Measurements from ENCODE around the gene FBXL12. TPM values are rescaled to one million over a fixed set of nuclear protein-coding genes. Genes with fewer than 3 reads are reported as not detected.

Gene FBXL12
- polyA plus RNA-seq (2013, experiment 1 of 2), result 35.6 TPM
- 34.6 TPM for polyA plus RNA-seq (2013, experiment 2 of 2)

GRCh38 chr19:9818734-9819595, at the start of gene FBXL12:
TSS of gene FBXL12 (minus strand) at chr19:9819079. CDS start at chr19:9818813, 266 bp downstream.
- Histone ChIP-seq H3K36me3 (ENCODE audit: control insufficient read depth in 1 of 2, insufficient read depth in 2 of 2, low read depth in 1 of 2, low read length in 2 of 2) (peaks cover 4 to 9% of the 10 kb centered on the region in 2 experiments), H3K4me2 (ENCODE audit: low read length, poor library complexity, severe bottlenecking) (peak within 1 kb of the TSS; percentile 72), H3K23ac (ENCODE audit: low read length in 2 of 2) (no peak within 1 kb of the TSS), H3K9ac (ENCODE audit: low read length) (peak within 1 kb of the TSS; percentile 97), H3K4me3 (ENCODE audit: insufficient read depth in 1 of 2, low read depth in 1 of 2, low read length in 2 of 2) (peak within 1 kb of the TSS; percentile 89 to 99), H3K27me3 (ENCODE audit: control insufficient read depth in 1 of 2, insufficient read depth in 1 of 2, low read length in 2 of 2) (no peaks in the 10 kb centered on the region), H4K8ac (ENCODE audit: low read length) (peak within 1 kb of the TSS; percentile 94), H2BK15ac (ENCODE audit: low read depth, poor library complexity, severe bottlenecking) (peak within 1 kb of the TSS; percentile 39), H3K18ac (ENCODE audit: low read depth in 1 of 2, low read length in 2 of 2) (peak within 1 kb of the TSS; percentile 88 to 95), H2BK120ac (ENCODE audit: low read depth, low read length) (peak within 1 kb of the TSS; percentile 69), H3K9me3 (ENCODE audit: control insufficient read depth, low read length) (no peaks in the 10 kb centered on the region), H2BK12ac (ENCODE audit: low read length in 2 of 2) (peak within 1 kb of the TSS in 1 of 2 experiments; percentile 81), H3K79me1 (replicated peaks; ENCODE audit: low read length, poor library complexity, severe bottlenecking) (peaks cover 16% of the 10 kb centered on the region), H4K91ac (ENCODE audit: low read length) (peak within 1 kb of the TSS; percentile 94), H2AFZ (ENCODE audit: low read depth, low read length) (peak within 1 kb of the TSS; percentile 60), H3K14ac (ENCODE audit: low read length in 2 of 2) (peak within 1 kb of the TSS; percentile 28 to 82), H3K27ac (ENCODE audit: low read length, poor library complexity, severe bottlenecking) (peak within 1 kb of the TSS; percentile 99), H2AK5ac (ENCODE audit: low read length, severe bottlenecking) (peak within 1 kb of the TSS; percentile 30), H3K4ac (ENCODE audit: low read depth in 1 of 2, low read length in 2 of 2) (peak within 1 kb of the TSS; percentile 81 to 92), H3K4me1 (ENCODE audit: control insufficient read depth, insufficient read depth, low read depth, low read length) (peaks cover 9% of the 10 kb centered on the region), H2BK5ac (ENCODE audit: low read depth, low read length, poor library complexity, severe bottlenecking) (peak within 1 kb of the TSS; percentile 79)
- under 1% methylated on average over 81 of the region's 82 CpGs for WGBS
- peak; percentile 99 for DNase-seq

GRCh38 chr19:9865732-9866501, 47.0 kb upstream of the FBXL12 start:
- H3K23ac ChIP-seq (ENCODE audit: low read length in 2 of 2), result no peak overlapping the region
- H3K27me3 ChIP-seq (ENCODE audit: control insufficient read depth in 1 of 2, insufficient read depth in 1 of 2, low read length in 2 of 2), result peaks cover 4 to 7% of the 10 kb centered on the region in 2 experiments
- no peak overlapping the region for H3K14ac ChIP-seq (ENCODE audit: low read length in 2 of 2)
- no peak overlapping the region for H2BK15ac ChIP-seq (ENCODE audit: low read depth, poor library complexity, severe bottlenecking)
- H2AK5ac ChIP-seq (ENCODE audit: low read length, severe bottlenecking), result no peak overlapping the region
- no peaks in the 10 kb centered on the region for H3K79me1 ChIP-seq (replicated peaks; ENCODE audit: low read length, poor library complexity, severe bottlenecking)
- no peak overlapping the region for H2BK12ac ChIP-seq (ENCODE audit: low read length in 2 of 2)
- H3K9ac ChIP-seq (ENCODE audit: low read length), result no peak overlapping the region
- no peak overlapping the region for H3K18ac ChIP-seq (ENCODE audit: low read depth in 1 of 2, low read length in 2 of 2)
- no peak overlapping the region for H2AFZ ChIP-seq (ENCODE audit: low read depth, low read length)
- no peak overlapping the region for H4K91ac ChIP-seq (ENCODE audit: low read length)
- DNase-seq, result no peak
- H2BK5ac ChIP-seq (ENCODE audit: low read depth, low read length, poor library complexity, severe bottlenecking), result no peak overlapping the region
- H3K4me3 ChIP-seq (ENCODE audit: insufficient read depth in 1 of 2, low read depth in 1 of 2, low read length in 2 of 2), result no peak overlapping the region
- no peak overlapping the region for H3K4me2 ChIP-seq (ENCODE audit: low read length, poor library complexity, severe bottlenecking)
- 85% methylated on average over 15 of the region's 16 CpGs for WGBS
- H3K36me3 ChIP-seq (ENCODE audit: control insufficient read depth in 1 of 2, insufficient read depth in 2 of 2, low read depth in 1 of 2, low read length in 2 of 2), result no peaks in the 10 kb centered on the region
- no peak overlapping the region for H3K4ac ChIP-seq (ENCODE audit: low read depth in 1 of 2, low read length in 2 of 2)
- H3K9me3 ChIP-seq (ENCODE audit: control insufficient read depth, low read length), result no peaks in the 10 kb centered on the region
- H4K8ac ChIP-seq (ENCODE audit: low read length), result no peak overlapping the region
- H2BK120ac ChIP-seq (ENCODE audit: low read depth, low read length), result no peak overlapping the region
- H3K27ac ChIP-seq (ENCODE audit: low read length, poor library complexity, severe bottlenecking), result no peak overlapping the region
- H3K4me1 ChIP-seq (ENCODE audit: control insufficient read depth, insufficient read depth, low read depth, low read length), result no peaks in the 10 kb centered on the region

GRCh38 chr19:9863759-9864158, 44.9 kb upstream of the FBXL12 start:
- Histone ChIP-seq H3K27ac (ENCODE audit: low read length, poor library complexity, severe bottlenecking) (no peak overlapping the region), H3K4ac (ENCODE audit: low read depth in 1 of 2, low read length in 2 of 2) (no peak overlapping the region), H3K36me3 (ENCODE audit: control insufficient read depth in 1 of 2, insufficient read depth in 2 of 2, low read depth in 1 of 2, low read length in 2 of 2) (no peaks in the 10 kb centered on the region), H4K91ac (ENCODE audit: low read length) (no peak overlapping the region), H3K9ac (ENCODE audit: low read length) (no peak overlapping the region), H2BK5ac (ENCODE audit: low read depth, low read length, poor library complexity, severe bottlenecking) (no peak overlapping the region), H2AK5ac (ENCODE audit: low read length, severe bottlenecking) (no peak overlapping the region), H3K18ac (ENCODE audit: low read depth in 1 of 2, low read length in 2 of 2) (no peak overlapping the region), H3K14ac (ENCODE audit: low read length in 2 of 2) (no peak overlapping the region), H2BK120ac (ENCODE audit: low read depth, low read length) (no peak overlapping the region), H2BK12ac (ENCODE audit: low read length in 2 of 2) (no peak overlapping the region), H3K4me2 (ENCODE audit: low read length, poor library complexity, severe bottlenecking) (peak overlapping the region; percentile 16), H3K79me1 (replicated peaks; ENCODE audit: low read length, poor library complexity, severe bottlenecking) (no peaks in the 10 kb centered on the region), H2BK15ac (ENCODE audit: low read depth, poor library complexity, severe bottlenecking) (no peak overlapping the region), H3K4me3 (ENCODE audit: insufficient read depth in 1 of 2, low read depth in 1 of 2, low read length in 2 of 2) (no peak overlapping the region), H3K4me1 (ENCODE audit: control insufficient read depth, insufficient read depth, low read depth, low read length) (no peaks in the 10 kb centered on the region), H3K27me3 (ENCODE audit: control insufficient read depth in 1 of 2, insufficient read depth in 1 of 2, low read length in 2 of 2) (peaks cover 4 to 7% of the 10 kb centered on the region in 2 experiments), H4K8ac (ENCODE audit: low read length) (no peak overlapping the region), H3K9me3 (ENCODE audit: control insufficient read depth, low read length) (no peaks in the 10 kb centered on the region), H2AFZ (ENCODE audit: low read depth, low read length) (no peak overlapping the region), H3K23ac (ENCODE audit: low read length in 2 of 2) (no peak overlapping the region)
- WGBS, result 92% methylated on average over 5 of the region's 5 CpGs
- DNase-seq, result no peak

- no peak overlapping the region for H2BK5ac ChIP-seq (ENCODE audit: low read depth, low read length, poor library complexity, severe bottlenecking)
- no peak overlapping the region for H2BK12ac ChIP-seq (ENCODE audit: low read length in 2 of 2)
- no peak overlapping the region for H3K18ac ChIP-seq (ENCODE audit: low read depth in 1 of 2, low read length in 2 of 2)
- no peak overlapping the region for H3K4ac ChIP-seq (ENCODE audit: low read depth in 1 of 2, low read length in 2 of 2)
- no peaks in the 10 kb centered on the region for H3K4me1 ChIP-seq (ENCODE audit: control insufficient read depth, insufficient read depth, low read depth, low read length)
- H3K4me2 ChIP-seq (ENCODE audit: low read length, poor library complexity, severe bottlenecking), result no peak overlapping the region
- H4K91ac ChIP-seq (ENCODE audit: low read length), result no peak overlapping the region
- H3K9me3 ChIP-seq (ENCODE audit: control insufficient read depth, low read length), result no peaks in the 10 kb centered on the region
- no peak overlapping the region for H3K4me3 ChIP-seq (ENCODE audit: insufficient read depth in 1 of 2, low read depth in 1 of 2, low read length in 2 of 2)
- no peak overlapping the region for H3K23ac ChIP-seq (ENCODE audit: low read length in 2 of 2)
- H3K9ac ChIP-seq (ENCODE audit: low read length), result no peak overlapping the region
- H2AK5ac ChIP-seq (ENCODE audit: low read length, severe bottlenecking), result no peak overlapping the region
- 92% methylated on average over 4 of the region's 4 CpGs for WGBS
- no peak overlapping the region for H4K8ac ChIP-seq (ENCODE audit: low read length)
- H3K14ac ChIP-seq (ENCODE audit: low read length in 2 of 2), result no peak overlapping the region
- no peak overlapping the region for H2BK120ac ChIP-seq (ENCODE audit: low read depth, low read length)
- H2AFZ ChIP-seq (ENCODE audit: low read depth, low read length), result no peak overlapping the region
- no peak overlapping the region for H3K27ac ChIP-seq (ENCODE audit: low read length, poor library complexity, severe bottlenecking)
- no peak for DNase-seq
- H3K79me1 ChIP-seq (replicated peaks; ENCODE audit: low read length, poor library complexity, severe bottlenecking), result no peaks in the 10 kb centered on the region
- H3K36me3 ChIP-seq (ENCODE audit: control insufficient read depth in 1 of 2, insufficient read depth in 2 of 2, low read depth in 1 of 2, low read length in 2 of 2), result peaks cover 0 to under 1% of the 10 kb centered on the region in 2 experiments
- H2BK15ac ChIP-seq (ENCODE audit: low read depth, poor library complexity, severe bottlenecking), result no peak overlapping the region
- peaks cover 4 to 7% of the 10 kb centered on the region in 2 experiments for H3K27me3 ChIP-seq (ENCODE audit: control insufficient read depth in 1 of 2, insufficient read depth in 1 of 2, low read length in 2 of 2)
Measured at GRCh38 chr19:9862938-9863337, 44.1 kb upstream of the FBXL12 start.

All from mesenchymal stem cell (in vitro differentiated cells and primary cell).